Esophagus squamous epithelium (tissue), 4 donors: ENCODE results near the gene KIF26A.

Experiments
- CTCF ChIP-seq, 6 experiments: fragments of 450-650 bp in 4 of 6; fragments of 200-600 bp in 2 of 6; sonication (generic) in 2 of 6; IDR thresholded peaks; one replicate each; pipeline ENCODE4 v1.5.1; 2016 to 2019; ENCODE audit warnings: antibody characterized with exemption in 6 of 6, mild to moderate bottlenecking in 4 of 6, moderate library complexity in 4 of 6
- POLR2A ChIP-seq, 4 donors: fragments of 450-650 bp; IDR thresholded peaks; one replicate each; pipeline ENCODE4 v1.6.1; 2017; ENCODE audit warnings: antibody characterized with exemption in 4 of 4, mild to moderate bottlenecking in 4 of 4, moderate library complexity in 3 of 4

- TF ChIP-seq CTCF (IDR thresholded peaks at IDR 0.05) (no peak), POLR2A (IDR thresholded peaks at IDR 0.05) (no peak)
Measured at GRCh38 chr14:104098272-104099095, 39.9 kb upstream of the KIF26A start.
